ENCODE measurements around the gene TMEM184A. TPM values are rescaled to one million over a fixed set of nuclear protein-coding genes. Genes with fewer than 3 reads are reported as not detected.

Gene TMEM184A
- total and polyA plus RNA-seq, 2 donors (not counting 1 experiment from before 2014, with no cell fraction given): not detected

GRCh38 chr7:1539181-1539881, 16.7 kb downstream of the TMEM184A start:
- DNase-seq (no peak), ATAC-seq (ENCODE audit: low read depth) (no peak)
- Histone ChIP-seq H3K9me3 (ENCODE audit: control extremely low read depth in 1 of 3, control insufficient read depth in 2 of 3, insufficient read depth in 1 of 3, low read length in 2 of 3) (no peaks in the 10 kb centered on the region), H3K27ac (ENCODE audit: low read length in 2 of 2) (no peak overlapping the region), H3K4me1 (ENCODE audit: control insufficient read depth in 2 of 2, insufficient read depth in 2 of 2, low read length in 2 of 2) (no peaks in the 10 kb centered on the region), H4K20me1 (ENCODE audit: control insufficient read depth, insufficient read depth, low read length, poor library complexity, severe bottlenecking) (peaks cover 88% of the 10 kb centered on the region), H3K4me2 (replicated peaks; ENCODE audit: low read depth, low read length, poor library complexity, severe bottlenecking) (no peak overlapping the region), H2AFZ (ENCODE audit: insufficient read depth, low read depth, low read length, poor library complexity, severe bottlenecking) (no peak overlapping the region), H3K79me2 (ENCODE audit: control insufficient read depth, insufficient read depth, low read length) (peaks cover 34% of the 10 kb centered on the region), H3K9ac (ENCODE audit: low read length) (no peak overlapping the region), H3K36me3 (replicated peaks in 1 of 2; ENCODE audit: control extremely low read depth in 1 of 2, control insufficient read depth in 1 of 2, extremely low read depth in 1 of 2, insufficient read depth in 2 of 2, low read length in 1 of 2) (peaks cover 0 to 50% of the 10 kb centered on the region in 2 experiments), H3K4me3 (ENCODE audit: control extremely low read depth in 1 of 5, extremely low read depth in 1 of 5, insufficient read depth in 1 of 5, low read depth in 2 of 5, low read length in 4 of 5) (no peak overlapping the region), H3K27me3 (replicated peaks in 1 of 4; ENCODE audit: control extremely low read depth in 1 of 4, control insufficient read depth in 3 of 4, insufficient read depth in 4 of 4, low read length in 3 of 4) (no peaks in the 10 kb centered on the region)
- H3K27me3 Mint-ChIP-seq: no peaks in the 10 kb centered on the region
- CTCF ChIA-PET: no interaction called here
- TF ChIP-seq CTCF (IDR thresholded peaks at IDR 0.05) (no peak), EZH2 (IDR thresholded peaks at IDR 0.05; ENCODE audit: borderline replicate concordance, insufficient read depth, low read depth, low read length, poor library complexity, severe bottlenecking) (no peak)
- intact Hi-C loops (cut with micrococcal nuclease): no loop called here
- 89% methylated on average over 36 of the region's 36 CpGs for WGBS (ENCODE audit: insufficient coverage)
- POLR2A ChIA-PET: no interaction called here
- no peak overlapping the region for H3K4me3 Mint-ChIP-seq
- no peaks in the 10 kb centered on the region for H3K9me3 Mint-ChIP-seq (ENCODE audit: insufficient read depth)
- H3K27ac Mint-ChIP-seq: no peak overlapping the region
- peaks cover 1% of the 10 kb centered on the region for H3K4me1 Mint-ChIP-seq

DNA sequence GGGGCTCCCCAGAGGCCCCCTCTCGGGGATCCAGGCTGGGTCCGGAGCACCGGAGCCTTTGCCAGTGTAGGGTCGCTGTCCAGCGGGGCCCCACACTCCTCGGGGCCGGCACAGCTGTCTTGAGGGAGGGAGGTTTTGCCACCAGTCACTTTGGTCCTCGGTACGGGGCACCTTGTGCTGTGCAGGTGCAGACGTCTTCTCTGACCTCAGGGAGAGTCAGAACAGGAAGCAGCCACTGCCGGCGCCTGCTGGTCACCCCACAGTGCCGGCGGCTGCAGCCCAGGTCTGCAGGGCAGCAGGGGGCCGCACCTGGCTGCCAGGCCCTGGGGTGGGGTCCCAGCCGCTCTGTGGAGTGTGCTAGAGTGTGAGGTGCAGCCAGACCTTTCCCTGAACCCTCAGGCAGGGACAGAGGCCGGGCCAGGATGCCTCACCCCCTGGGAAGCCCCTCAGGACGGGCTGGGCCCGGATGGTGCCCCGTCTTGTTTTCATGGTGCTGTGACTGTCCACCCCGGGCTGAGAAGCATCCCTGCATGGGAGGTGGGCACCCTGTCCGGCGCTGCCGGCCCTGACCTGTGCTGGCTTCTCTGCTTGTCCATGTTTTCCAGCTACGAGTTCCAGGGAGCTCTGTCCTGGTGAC, 17.3 kb downstream of the TMEM184A start:
- peaks cover 0 to 56% of the 10 kb centered on the region in 2 experiments for H3K36me3 ChIP-seq (replicated peaks in 1 of 2; ENCODE audit: control extremely low read depth in 1 of 2, control insufficient read depth in 1 of 2, extremely low read depth in 1 of 2, insufficient read depth in 2 of 2, low read length in 1 of 2)

More for the DNA sequence above, 17.3 kb downstream of the TMEM184A start:
- Histone ChIP-seq H3K27me3 (replicated peaks in 1 of 4; ENCODE audit: control extremely low read depth in 1 of 4, control insufficient read depth in 3 of 4, insufficient read depth in 4 of 4, low read length in 3 of 4) (no peaks in the 10 kb centered on the region), H3K9me3 (ENCODE audit: control extremely low read depth in 1 of 3, control insufficient read depth in 2 of 3, insufficient read depth in 1 of 3, low read length in 2 of 3) (no peaks in the 10 kb centered on the region), H3K4me2 (replicated peaks; ENCODE audit: low read depth, low read length, poor library complexity, severe bottlenecking) (no peak overlapping the region), H3K27ac (ENCODE audit: low read length in 2 of 2) (no peak overlapping the region), H3K9ac (ENCODE audit: low read length) (no peak overlapping the region), H2AFZ (ENCODE audit: insufficient read depth, low read depth, low read length, poor library complexity, severe bottlenecking) (no peak overlapping the region), H3K4me1 (ENCODE audit: control insufficient read depth in 2 of 2, insufficient read depth in 2 of 2, low read length in 2 of 2) (peaks cover 0 to 6% of the 10 kb centered on the region in 2 donors), H4K20me1 (ENCODE audit: control insufficient read depth, insufficient read depth, low read length, poor library complexity, severe bottlenecking) (peaks cover 94% of the 10 kb centered on the region), H3K79me2 (ENCODE audit: control insufficient read depth, insufficient read depth, low read length) (peaks cover 41% of the 10 kb centered on the region), H3K4me3 (ENCODE audit: control extremely low read depth in 1 of 5, extremely low read depth in 1 of 5, insufficient read depth in 1 of 5, low read depth in 2 of 5, low read length in 4 of 5) (no peak overlapping the region)
- Mint-ChIP-seq H3K27me3 (no peaks in the 10 kb centered on the region), H3K27ac (no peak overlapping the region), H3K4me3 (no peak overlapping the region), H3K9me3 (ENCODE audit: insufficient read depth) (no peaks in the 10 kb centered on the region), H3K4me1 (peaks cover 6% of the 10 kb centered on the region)
- 84% methylated on average over 22 of the region's 25 CpGs for WGBS (ENCODE audit: insufficient coverage)
- no peak for TF ChIP-seq CTCF (IDR thresholded peaks at IDR 0.05)
- TF ChIP-seq EZH2 (IDR thresholded peaks at IDR 0.05; ENCODE audit: borderline replicate concordance, insufficient read depth, low read depth, low read length, poor library complexity, severe bottlenecking): no peak
- intact Hi-C loops (cut with micrococcal nuclease): no loop called here
- POLR2A ChIA-PET: no interaction called here
- no peak for DNase-seq
- ATAC-seq (ENCODE audit: low read depth): no peak
- CTCF ChIA-PET: no interaction called here

Measured in B cell (primary cell).